SKM-1 treated with dmso at 0.1 percent for 144 hours (cell line): ENCODE measurements around the gene TACC3.

Experiments used
- DNase-seq: peaks from one replicate; lab custom pipeline; 2025; ENCODE audit not compliant: unreplicated experiment; lab: John Stamatoyannopoulos, UW

Gene TACC3

DNA sequence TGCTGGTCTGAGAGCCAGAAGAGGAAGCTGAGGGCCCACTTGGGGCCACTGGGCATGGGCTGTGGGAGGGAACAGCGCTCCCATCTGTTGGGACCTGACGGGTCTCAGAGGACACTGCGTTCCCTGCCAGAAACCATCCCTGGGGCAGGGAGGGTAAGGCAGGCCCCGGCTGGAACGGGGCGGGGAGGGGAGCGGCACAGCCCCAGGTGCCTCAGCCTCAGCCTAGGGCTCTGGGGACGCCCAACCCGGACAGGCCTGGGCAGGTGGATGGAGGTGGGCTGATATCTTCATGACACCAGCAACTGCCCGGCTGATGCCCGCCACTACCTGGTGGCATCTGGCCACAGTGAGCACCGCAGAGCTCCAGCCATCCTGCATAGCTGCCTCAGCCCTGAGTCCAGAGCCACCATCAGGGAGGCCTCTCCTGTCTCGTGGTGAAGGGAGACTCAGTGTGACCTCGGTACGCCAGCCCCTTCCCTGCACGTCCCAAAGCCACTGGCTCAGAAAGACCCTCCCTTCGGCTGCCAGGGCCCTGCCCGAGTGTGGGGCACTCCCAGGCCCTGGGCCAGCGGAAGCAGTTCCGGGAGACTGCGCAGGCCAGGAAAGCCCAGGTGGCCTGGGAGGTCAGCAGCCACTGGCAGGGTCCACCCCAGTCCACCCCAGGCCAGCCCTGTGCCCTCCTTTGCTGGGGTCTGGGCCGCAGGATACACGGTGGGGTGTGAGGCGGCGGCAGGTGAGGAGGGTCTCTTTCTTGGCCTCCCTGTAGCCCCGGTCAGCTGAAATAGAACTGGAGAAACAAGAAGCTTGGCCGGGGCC is 37.2 kb downstream of the TACC3 start:
- no peak for DNase-seq

DNA sequence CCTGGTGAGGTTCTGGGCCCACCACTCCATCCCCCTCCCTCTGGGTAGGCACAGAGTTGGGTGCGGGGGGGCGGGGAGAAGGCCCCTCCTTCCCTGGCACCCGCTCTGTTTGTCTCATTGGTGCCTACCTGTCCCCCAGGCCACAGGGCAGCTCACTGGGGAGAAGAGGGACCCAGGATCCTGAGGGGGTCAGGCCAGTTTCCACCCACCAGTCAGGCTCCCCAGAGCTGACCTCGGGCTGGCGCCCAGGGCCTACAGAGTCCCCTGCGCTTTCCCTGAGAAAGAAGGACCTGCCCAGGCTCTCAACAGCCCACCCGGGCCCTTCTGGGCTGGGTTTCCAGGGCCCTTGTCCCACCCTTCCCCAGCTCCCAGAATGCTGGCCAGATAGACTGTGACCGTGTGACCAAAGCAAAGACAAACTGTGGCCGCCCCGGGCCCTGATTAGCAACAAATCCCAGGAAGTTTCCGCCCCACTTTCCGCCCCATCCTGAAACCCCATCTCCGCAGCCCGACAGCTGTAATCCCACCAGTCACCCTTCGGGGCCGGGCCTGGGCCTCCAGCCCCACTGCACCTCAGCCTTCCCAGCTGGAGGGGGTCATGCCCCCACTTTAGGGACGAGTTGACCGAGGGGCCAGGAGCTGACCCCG is 38.0 kb downstream of the TACC3 start:
- DNase-seq = no peak

GRCh38 chr4:1759818-1760223 is 38.5 kb downstream of the TACC3 start:
- no peak for DNase-seq

DNA sequence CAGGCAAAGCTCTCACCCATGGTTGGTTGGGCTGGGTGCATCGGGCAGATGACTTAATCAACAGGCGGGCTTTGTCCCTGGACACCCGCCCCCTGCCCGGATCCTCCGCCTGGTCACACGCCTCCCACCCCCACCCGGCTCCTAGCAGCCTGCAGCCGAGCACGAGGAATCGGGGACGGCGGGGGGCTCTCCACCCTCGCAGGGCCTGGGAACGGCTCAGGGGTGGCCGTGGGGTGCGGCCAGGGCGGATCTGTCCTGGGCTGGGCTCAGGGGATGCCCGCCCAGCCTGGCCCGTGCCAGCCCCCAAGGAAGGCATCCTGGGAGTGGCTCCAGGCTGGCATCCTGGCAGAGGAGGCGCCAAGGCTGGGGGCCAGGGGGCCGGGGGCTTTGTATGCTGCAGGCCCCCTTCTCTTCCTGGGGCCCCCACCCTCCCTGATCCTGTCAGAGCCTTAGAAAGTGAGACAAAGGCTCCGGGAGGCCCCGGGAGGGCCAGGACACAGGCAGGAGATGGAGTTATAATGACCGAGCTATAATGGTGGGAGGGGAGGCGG is 39.3 kb downstream of the TACC3 start:
- DNase-seq = no peak

- no peak for DNase-seq
Measured at GRCh38 chr4:1761130-1761689, 39.9 kb downstream of the TACC3 start.

GRCh38 chr4:1762264-1763010 is 41.1 kb downstream of the TACC3 start:
- DNase-seq = no peak

DNA sequence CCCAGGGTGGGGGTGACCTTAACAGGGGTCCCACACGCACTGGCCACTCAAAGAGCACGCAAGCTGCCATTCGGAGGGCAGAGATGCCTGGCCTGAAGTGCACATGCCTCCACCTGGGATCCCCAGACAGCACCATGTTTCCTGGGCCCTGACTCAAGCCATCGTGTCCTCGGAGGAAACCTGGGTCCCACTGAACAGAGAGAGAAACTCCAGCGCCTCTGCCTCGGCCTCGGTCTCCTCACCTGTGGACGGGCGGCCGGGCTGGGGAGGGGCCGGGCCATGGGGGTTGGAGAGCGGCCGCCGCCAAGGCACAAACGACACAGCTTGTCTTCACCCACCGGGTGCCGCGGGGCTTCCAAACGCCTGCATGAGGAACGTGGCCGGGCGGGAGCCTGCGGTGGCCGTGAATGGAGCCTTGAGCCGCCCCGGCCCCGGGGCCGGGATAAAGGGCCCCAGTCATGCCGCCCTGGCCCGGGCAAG is 41.8 kb downstream of the TACC3 start:
- DNase-seq = no peak

DNA sequence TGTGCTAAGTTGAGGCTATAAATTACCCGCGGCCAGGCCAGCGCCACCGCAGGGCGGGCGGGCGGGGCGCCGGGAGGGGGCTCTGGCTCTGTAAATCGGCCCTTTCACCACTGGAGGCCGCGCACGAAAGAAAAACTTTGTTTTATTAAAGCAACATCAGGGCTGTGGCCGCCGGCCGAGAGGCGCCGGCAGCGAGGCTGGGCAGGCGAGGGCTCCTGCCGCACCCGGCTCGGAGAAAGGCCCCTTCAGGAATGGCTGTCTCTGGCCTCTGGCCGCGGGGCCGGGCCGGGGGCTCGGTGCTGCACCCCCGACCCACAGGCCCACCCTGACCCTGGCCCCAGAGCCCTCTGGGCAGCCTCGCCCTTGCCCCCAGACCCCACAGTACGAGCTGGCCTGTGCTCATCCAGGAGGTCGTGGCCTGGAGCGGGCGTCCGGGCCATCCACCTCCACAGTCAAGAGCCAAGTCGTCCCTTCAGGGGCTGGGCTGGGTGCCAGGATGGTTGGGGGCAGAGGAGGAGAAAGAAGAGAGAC is 42.3 kb downstream of the TACC3 start:
- no peak for DNase-seq

DNA sequence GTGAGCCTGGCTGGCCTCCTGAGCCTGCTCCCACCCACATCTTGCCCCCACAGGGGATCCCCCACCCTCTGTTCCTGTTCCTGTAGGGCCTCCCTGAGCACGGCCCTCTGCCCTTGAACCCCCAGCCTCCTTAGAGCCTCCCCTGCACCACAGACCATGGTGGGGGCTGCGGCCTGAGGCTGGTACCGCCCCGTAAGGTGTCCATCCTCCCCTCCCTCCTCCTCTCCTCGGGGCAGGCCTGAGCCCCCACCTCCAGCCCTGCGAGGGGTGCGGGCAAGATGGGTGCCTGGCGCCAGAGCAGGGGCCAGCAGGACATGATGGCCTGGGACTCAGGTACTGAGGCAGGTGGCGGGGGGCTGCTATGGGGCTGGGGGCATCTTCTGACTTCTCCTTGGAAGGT is 43.3 kb downstream of the TACC3 start:
- DNase-seq = no peak

DNA sequence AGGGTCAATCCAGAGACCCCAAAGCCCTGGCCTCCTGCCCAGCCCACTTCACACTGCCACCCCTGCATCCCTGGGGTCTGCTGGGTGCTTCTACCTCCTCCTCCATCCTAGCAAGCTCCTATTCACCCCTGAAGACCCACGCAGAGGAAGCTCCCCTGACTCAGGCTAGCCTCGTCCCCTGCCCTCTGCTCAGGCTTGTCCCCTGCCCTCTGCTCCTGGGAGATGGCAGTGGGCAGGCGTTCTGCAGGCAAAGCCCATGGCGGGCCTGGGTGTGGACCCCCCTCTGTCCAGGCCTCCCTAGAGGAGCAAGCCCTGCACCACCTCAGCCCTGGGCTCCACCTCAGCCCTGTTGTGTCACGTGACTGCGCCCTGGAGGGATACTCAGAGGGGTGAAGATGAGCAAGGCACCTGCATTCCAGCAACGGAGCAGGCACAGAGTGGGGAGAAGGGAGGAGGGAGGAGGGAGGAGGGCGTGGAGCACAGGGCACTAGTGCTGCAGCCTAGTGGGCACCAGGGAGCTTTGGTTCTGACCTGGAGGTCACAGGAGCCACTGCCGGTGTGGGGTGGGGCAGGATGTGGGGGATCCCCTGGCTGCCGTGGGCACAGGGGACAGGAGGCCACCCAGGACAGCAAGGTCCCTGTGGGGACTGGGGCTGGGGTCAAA is 44.2 kb downstream of the TACC3 start:
- DNase-seq = no peak

DNA sequence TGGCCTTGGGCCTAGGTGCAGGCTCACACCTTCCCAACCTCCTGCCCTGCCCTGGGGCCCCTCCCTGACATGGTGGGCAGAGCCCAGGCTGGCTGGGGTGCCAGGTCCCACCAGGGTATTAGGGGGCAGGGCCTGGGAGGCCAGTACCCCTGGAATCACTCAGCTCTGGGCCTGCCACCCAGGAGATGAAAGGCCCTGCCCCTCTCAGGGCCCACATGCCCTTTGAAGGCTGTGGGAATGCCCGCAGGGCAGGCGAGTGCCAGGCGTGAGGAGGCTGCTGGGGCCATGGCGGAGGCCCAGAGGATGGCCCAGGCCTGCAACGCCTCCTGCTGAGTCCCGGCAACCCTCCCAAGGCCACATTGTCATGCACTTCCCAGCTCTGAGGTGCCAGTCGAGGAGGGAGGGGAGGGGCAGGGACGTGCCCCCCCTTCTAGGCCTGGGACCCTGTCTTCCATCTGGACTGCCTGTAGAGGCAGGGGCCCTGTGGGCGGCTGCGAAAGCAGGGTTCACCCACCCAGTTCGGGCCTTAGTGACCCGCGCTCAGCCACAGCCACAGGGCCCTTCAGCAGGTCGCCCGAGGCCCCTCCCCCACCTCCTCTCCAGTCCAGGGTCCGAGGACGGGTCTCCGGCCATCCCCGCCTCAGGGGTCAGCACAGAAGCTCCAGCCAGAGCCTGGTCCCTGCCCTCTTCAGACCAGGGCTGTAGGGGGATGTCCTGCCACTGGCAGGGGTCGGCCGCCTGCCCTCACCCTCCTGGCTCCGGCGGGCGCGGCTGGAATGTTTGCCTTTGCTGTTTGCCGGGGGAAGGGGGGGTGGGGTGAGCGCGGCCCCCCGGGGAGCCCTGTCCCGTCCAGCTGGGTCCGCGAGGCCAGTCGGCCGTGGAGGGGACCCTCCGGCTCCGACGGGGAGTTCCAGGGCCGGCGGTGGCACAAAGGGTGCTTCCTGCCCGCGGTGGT is 45.1 kb downstream of the TACC3 start:
- DNase-seq = no peak

GRCh38 chr4:1767061-1767769 is 45.9 kb downstream of the TACC3 start:
- DNase-seq = no peak

DNA sequence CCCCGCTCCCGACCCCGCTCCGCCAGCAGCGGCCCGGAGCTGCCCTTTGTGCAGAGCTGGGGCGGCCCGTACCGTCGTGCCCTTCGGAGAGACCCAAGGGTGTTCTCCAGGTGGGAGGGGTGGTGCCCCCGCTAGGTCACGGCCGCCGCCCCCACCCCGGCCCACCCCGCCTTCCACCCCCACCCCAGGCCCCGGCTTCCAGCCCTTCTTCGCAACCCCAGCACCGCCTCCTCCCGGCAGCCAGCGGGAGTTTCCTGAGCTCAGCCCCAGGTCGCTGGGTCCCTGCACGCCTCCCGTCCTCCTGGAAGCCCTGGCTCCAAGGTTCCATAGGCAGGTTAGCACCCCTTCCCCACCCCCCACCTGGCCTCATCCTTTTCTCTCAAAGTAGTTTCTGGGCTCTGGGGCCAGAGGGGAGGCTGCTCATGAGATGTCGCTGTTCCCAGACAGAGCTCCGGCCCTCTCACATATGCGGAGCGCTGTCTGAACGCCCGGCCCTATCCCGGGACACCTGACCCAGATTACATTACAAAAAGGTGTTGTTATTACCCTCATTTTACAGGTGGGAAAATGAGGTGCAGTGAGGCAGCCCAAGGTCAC is 46.5 kb downstream of the TACC3 start:
- peak; percentile 55 for DNase-seq

DNA sequence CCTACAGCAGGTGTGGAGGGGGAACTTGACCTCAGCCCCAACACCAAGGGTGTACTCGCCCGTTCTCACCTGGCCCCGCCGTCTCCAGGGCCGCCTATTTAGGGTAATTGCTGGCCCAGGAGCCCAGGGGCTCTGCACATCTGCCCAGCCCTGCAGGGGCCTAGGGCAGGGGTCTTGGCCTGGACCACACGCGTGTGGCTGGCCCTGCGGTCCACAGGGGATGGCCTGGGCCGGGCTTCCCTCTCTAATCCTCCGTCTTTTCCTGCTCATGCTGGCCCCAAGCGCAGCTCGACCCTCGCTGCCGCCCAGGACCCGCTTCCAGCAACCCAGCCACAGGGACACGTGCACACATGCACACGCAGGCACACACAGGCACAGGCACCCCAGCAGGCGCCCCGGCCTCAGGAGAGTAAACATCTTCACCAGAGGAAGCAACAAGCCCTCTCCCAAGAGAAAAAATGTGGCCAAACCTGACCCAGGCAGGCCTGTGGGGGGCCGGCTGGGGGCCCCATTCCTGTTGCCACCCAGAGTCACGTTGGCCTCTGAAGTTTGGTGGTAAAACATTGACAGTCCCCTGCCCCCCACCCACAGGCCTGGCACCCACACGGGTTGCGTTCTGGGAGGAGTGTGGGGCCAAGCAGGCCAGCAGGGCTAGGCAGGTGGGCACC is 47.2 kb downstream of the TACC3 start:
- no peak for DNase-seq

DNA sequence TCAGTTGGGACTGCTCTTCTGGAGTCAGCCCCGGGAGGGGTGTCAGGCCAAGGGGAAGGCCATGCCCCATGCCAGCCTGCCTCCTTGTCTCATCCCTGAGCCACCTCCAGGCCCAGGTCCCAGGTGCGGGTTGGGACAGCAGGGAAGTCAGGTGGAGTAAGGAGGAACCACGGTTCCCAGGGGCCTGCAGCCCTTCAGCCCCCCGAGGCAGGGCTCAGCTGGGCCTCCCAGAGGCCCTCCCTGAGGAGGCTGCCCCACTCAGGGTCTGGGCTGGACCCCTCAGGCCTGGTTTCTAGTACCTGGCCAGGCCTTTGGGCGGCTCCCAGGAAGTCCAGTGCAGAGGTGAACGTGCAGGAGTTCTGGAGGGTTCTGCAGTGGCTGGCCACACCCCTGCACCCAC is 48.4 kb downstream of the TACC3 start:
- no peak for DNase-seq

DNA sequence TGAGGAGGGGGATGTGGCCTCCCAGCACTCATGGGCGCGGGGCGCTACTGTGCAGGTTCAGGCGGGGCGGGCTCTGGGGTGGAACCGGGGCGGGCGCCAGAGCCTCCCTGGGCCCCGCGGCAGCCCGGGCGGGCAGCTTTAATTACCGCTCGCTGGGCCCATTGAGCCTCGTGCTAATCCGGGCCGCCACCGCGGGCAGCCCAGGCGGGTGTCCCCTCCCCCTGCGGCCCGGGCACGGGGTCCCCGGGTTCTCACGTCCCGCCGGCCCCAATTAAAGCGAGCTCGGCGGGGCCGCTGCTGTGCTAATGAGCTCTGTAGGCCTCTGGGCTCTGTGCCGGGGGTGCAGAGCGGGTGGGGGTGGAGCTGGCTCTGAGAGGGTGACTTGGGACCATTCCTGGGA is 48.9 kb downstream of the TACC3 start:
- DNase-seq = no peak

GRCh38 chr4:1770791-1771231 is 49.5 kb downstream of the TACC3 start:
- no peak for DNase-seq
